ENCODE data around the gene ITGB3BP.

- TF ChIP-seq CTCF (IDR thresholded peaks at IDR 0.05): no peak
- TF ChIP-seq POLR2A (IDR thresholded peaks at IDR 0.05): no peak
Observed at GRCh38 chr1:63512584-63512983, 10.4 kb downstream of the ITGB3BP start.
